Endothelial cell of umbilical vein (primary cell): ENCODE data around the gene MITF. TPM values are rescaled to one million over a fixed set of nuclear protein-coding genes. Genes with fewer than 3 reads are reported as not detected.

Source experiments
- BruUV-seq: library from RNA; stranded (reverse); fragments of 400-500 nt; replicated peaks from 2 replicates; lab custom pipeline; 2021; lab: Mats Ljungman, UMichigan
- CTCF ChIA-PET: fragments of 300-600, 350-600 bp; sonication (Branson Sonifier 250); formaldehyde crosslinking; loops from one replicate; lab custom pipeline; 2021; ENCODE audit warnings: antibody characterized with exemption, inconsistent platforms; lab: Charles Lee
- POLR2A ChIA-PET: fragments of 300-600, 350-600 bp; sonication (Branson Sonifier 250); formaldehyde crosslinking; loops from one replicate; lab custom pipeline; 2021; ENCODE audit warnings: antibody characterized with exemption, inconsistent platforms; lab: Charles Lee
- DNase-seq: peaks from one replicate; pipeline ENCODE4 v3.0.0-alpha.2; 2011; ENCODE audit warnings: low read depth, low spot score
- FAIRE-seq: peaks from 2 replicates; lab custom pipeline; 2011; peaks lifted over from hg19 to GRCh38; lab: Jason Lieb, UNC
- H2AFZ ChIP-seq: 2 replicates; pipeline ENCODE4 v1.6.0; 2012; ENCODE audit warnings: low read depth, low read length, control low read depth, inconsistent platforms
- H3K27ac ChIP-seq: 2 replicates; pipeline ENCODE4 v1.5.1; 2011; ENCODE audit warnings: low read depth, mild to moderate bottlenecking, control low read depth, low read length, moderate library complexity; ENCODE audit not compliant: insufficient read depth
- H3K27me3 ChIP-seq, 2 experiments: 2 replicates each; pipeline versions ENCODE4 v1.6.0 to v1.6.1; 2011; ENCODE audit warnings: low read length in 2 of 2, mixed read lengths in 1 of 2; ENCODE audit not compliant: control insufficient read depth in 2 of 2, insufficient read depth in 2 of 2
- H3K36me3 ChIP-seq, 2 experiments: 2 replicates in 1 of 2; 3 replicates in 1 of 2; pipeline ENCODE4 v1.5.1; 2011; ENCODE audit warnings: low read length in 2 of 2, mild to moderate bottlenecking in 1 of 2, moderate library complexity in 1 of 2; ENCODE audit not compliant: control insufficient read depth in 2 of 2, insufficient read depth in 2 of 2; ENCODE audit errors: extremely low read depth in 1 of 2
- H3K4me1 ChIP-seq: 3 replicates; pipeline ENCODE4 v1.5.1; 2011; ENCODE audit warnings: mild to moderate bottlenecking, low read length; ENCODE audit not compliant: control insufficient read depth, insufficient read depth; ENCODE audit errors: extremely low read depth
- H3K4me2 ChIP-seq: 2 replicates; pipeline ENCODE4 v1.6.1; 2011; ENCODE audit warnings: low read length, control low read depth, mixed read lengths; ENCODE audit not compliant: insufficient read depth
- H3K4me3 ChIP-seq, 3 experiments: fragments of 200-600 bp in 1 of 3; sonication (generic), shearing (Covaris generic) in 1 of 3; replicated peaks in 1 of 3; 2 replicates each; pipeline ENCODE4 v1.5.1; 2011 to 2016; ENCODE audit warnings: control low read depth in 3 of 3, low read length in 3 of 3, mild to moderate bottlenecking in 2 of 3, inconsistent platforms in 1 of 3, low read depth in 1 of 3, moderate library complexity in 1 of 3; ENCODE audit not compliant: insufficient read depth in 1 of 3
- H3K79me2 ChIP-seq: 2 replicates; pipeline ENCODE4 v1.6.0; 2012; ENCODE audit warnings: low read length, inconsistent platforms; ENCODE audit not compliant: control insufficient read depth, insufficient read depth
- H3K9ac ChIP-seq: replicated peaks from 2 replicates; pipeline ENCODE3; 2011; ENCODE audit warnings: low read length, control low read depth; ENCODE audit not compliant: insufficient read depth; ENCODE audit errors: extremely low read depth
- H3K9me1 ChIP-seq: replicated peaks from 3 replicates; pipeline ENCODE4 v1.6.0; 2011; ENCODE audit warnings: mild to moderate bottlenecking, low read length; ENCODE audit not compliant: control insufficient read depth, insufficient read depth; ENCODE audit errors: extremely low read depth
- H3K9me3 ChIP-seq: replicated peaks from 2 replicates; pipeline ENCODE4 v1.5.1; 2012; ENCODE audit warnings: low read length, inconsistent platforms; ENCODE audit not compliant: control insufficient read depth, insufficient read depth
- H4K20me1 ChIP-seq: replicated peaks from 2 replicates; pipeline ENCODE3; 2011; ENCODE audit warnings: mild to moderate bottlenecking, low read length; ENCODE audit not compliant: control insufficient read depth, insufficient read depth; ENCODE audit errors: extremely low read depth
- EZH2 ChIP-seq: IDR thresholded peaks from 2 replicates; pipeline ENCODE4 v1.6.1; 2012; ENCODE audit warnings: borderline replicate concordance, low read depth, mild to moderate bottlenecking, moderate library complexity, low read length, inconsistent platforms; ENCODE audit not compliant: severe bottlenecking
- FOS ChIP-seq: IDR thresholded peaks from 2 replicates; pipeline ENCODE4 v1.6.1; 2011; ENCODE audit warnings: mild to moderate bottlenecking, low read length, moderate library complexity, borderline replicate concordance; ENCODE audit not compliant: insufficient read depth
- GATA2 ChIP-seq: IDR thresholded peaks from 2 replicates; pipeline ENCODE4 v1.7.0; 2011; ENCODE audit warnings: low read depth, mild to moderate bottlenecking, moderate library complexity, mixed read lengths, low read length; ENCODE audit not compliant: insufficient read length, insufficient read depth
- POLR2AphosphoS5 ChIP-seq: IDR thresholded peaks from 2 replicates; pipeline ENCODE4 v1.6.1; 2012; ENCODE audit warnings: low read depth, mild to moderate bottlenecking, control low read depth, low read length, moderate library complexity; ENCODE audit not compliant: insufficient read depth
- dilution Hi-C: fragments of 300-500 bp; cut with MboI; formaldehyde crosslinking; loops from one replicate; pipeline ENCODE4 v1.15.0; 2019; ENCODE audit warnings: low sequenced_read_pairs; ENCODE audit not compliant: extremely low pct_ligation_motif_present
- intact Hi-C: fragments of 100-400 bp; cut with micrococcal nuclease; formaldehyde crosslinking; loops from one replicate; pipeline ENCODE4 v1.10.0; 2022
- polyA plus RNA-seq, 4 experiments: library from polyadenylated mRNA; depleted of rRNA in 3 of 4; stranded (reverse) in 3 of 4; unstranded in 1 of 4; fragments of >200 nt; gene quantifications; 2 replicates each; pipeline versions ENCODE4 v1.2.1 to v1.2.3, GENCODE V29; 2011 to 2012; ENCODE audit warnings: missing spikeins in 1 of 4
- total RNA-seq: library from RNA; stranded (reverse); gene quantifications from 2 replicates; pipeline ENCODE4 v1.2.3, GENCODE V29; 2021
- TF ChIP-seq, protein P1 (sequence below), 2 donors: IDR thresholded peaks; 1 replicate in 1 of 2; 2 replicates in 1 of 2; pipeline ENCODE4 v1.5.1; 2011; ENCODE audit warnings: low read length in 2 of 2, mild to moderate bottlenecking in 2 of 2, moderate library complexity in 2 of 2, control low read depth in 1 of 2, inconsistent platforms in 1 of 2, low read depth in 1 of 2; ENCODE audit not compliant: insufficient read depth in 1 of 2; ENCODE audit errors: extremely low read depth in 1 of 2

Gene MITF
- total and polyA plus RNA-seq, 2 donors (not counting 3 experiments of a cell fraction or from before 2014, with no cell fraction given): 1.6 to 2.5 TPM

DNA sequence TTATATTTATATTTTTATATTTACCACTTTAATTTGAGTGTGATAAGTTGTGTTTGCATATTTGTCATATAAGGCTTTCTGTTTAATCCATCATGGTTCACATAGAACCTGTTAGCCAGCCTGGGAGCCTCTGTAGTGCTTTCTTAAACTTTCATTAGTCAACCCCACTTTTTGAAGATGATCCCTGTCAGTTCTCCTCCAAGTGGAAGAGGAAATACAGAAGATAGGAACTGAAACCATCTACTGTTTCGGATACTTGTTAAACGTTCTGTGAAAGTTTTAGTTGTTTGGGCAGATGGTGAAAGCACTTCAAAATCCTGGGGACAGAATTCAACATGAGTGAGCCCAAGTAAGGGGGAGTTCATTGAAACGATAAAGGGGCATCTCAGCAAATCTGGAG, 255.7 kb downstream of the MITF start:
- FAIRE-seq (no peak), DNase-seq (no peak)
- H3K27me3 ChIP-seq: peaks cover 0 to 2% of the 10 kb centered on the region in 2 experiments
- H3K9me1 ChIP-seq: no peaks in the 10 kb centered on the region
- no TSS peak for BruUV-seq
- ChIA-PET CTCF (no interaction called here), POLR2A (no interaction called here)
- no peak overlapping the region for H3K4me3 ChIP-seq
- intact Hi-C loops (no loop called here), dilution Hi-C loops (no loop called here)
- H3K9ac ChIP-seq: no peak overlapping the region
- no peaks in the 10 kb centered on the region for H3K79me2 ChIP-seq
- no peak overlapping the region for H3K4me2 ChIP-seq
- H3K9me3 ChIP-seq: no peaks in the 10 kb centered on the region
- no peaks in the 10 kb centered on the region for H3K4me1 ChIP-seq
- no peaks in the 10 kb centered on the region for H4K20me1 ChIP-seq
- no peak for TF ChIP-seq POLR2AphosphoS5
- no peak for TF ChIP-seq EZH2
- TF ChIP-seq FOS: no peak
- TF ChIP-seq GATA2: no peak
- TF ChIP-seq, protein P1, sequence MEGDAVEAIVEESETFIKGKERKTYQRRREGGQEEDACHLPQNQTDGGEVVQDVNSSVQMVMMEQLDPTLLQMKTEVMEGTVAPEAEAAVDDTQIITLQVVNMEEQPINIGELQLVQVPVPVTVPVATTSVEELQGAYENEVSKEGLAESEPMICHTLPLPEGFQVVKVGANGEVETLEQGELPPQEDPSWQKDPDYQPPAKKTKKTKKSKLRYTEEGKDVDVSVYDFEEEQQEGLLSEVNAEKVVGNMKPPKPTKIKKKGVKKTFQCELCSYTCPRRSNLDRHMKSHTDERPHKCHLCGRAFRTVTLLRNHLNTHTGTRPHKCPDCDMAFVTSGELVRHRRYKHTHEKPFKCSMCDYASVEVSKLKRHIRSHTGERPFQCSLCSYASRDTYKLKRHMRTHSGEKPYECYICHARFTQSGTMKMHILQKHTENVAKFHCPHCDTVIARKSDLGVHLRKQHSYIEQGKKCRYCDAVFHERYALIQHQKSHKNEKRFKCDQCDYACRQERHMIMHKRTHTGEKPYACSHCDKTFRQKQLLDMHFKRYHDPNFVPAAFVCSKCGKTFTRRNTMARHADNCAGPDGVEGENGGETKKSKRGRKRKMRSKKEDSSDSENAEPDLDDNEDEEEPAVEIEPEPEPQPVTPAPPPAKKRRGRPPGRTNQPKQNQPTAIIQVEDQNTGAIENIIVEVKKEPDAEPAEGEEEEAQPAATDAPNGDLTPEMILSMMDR (IDR thresholded peaks at IDR 0.05; ENCODE audit: extremely low read depth in 1 of 2, insufficient read depth in 1 of 2, low read depth in 1 of 2, low read length in 2 of 2): no peak
- no peak overlapping the region for H2AFZ ChIP-seq
- no peaks in the 10 kb centered on the region for H3K36me3 ChIP-seq
- H3K27ac ChIP-seq: no peak overlapping the region
